ENCODE results near the gene P2RX1. TPM values are rescaled to one million over a fixed set of nuclear protein-coding genes. Genes with fewer than 3 reads are reported as not detected.

P2RX1 gene
- total and polyA plus RNA-seq, 2 donors (not counting 1 experiment from before 2014, with no cell fraction given): 25.7 to 84.7 TPM

DNA sequence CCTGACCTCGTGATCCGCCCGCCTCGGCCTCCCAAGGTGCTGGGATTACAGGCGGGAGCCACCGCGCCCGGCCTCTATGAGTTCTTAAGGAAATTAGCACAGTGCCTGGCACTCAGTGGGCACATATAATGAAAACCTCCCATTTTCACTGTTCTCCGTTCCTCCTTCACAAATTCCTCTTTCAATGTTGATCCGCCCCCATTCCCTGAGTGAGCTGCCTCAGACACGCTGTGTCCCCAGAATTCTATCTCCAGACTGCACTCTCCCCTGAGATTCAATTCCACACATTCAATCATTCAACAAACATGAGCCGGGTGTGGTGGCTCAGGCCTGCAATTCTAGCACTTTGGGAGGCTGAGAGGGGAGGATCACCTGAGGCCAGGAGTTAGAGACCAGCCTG is 7.0 kb downstream of the P2RX1 start:
- Histone ChIP-seq H3K27ac (ENCODE audit: low read length in 2 of 2) (peak overlapping the region in 1 of 2 donors; percentile 64), H3K4me3 (ENCODE audit: control extremely low read depth in 1 of 5, extremely low read depth in 1 of 5, insufficient read depth in 1 of 5, low read depth in 2 of 5, low read length in 4 of 5) (no peak overlapping the region), H3K27me3 (replicated peaks in 1 of 4; ENCODE audit: control extremely low read depth in 1 of 4, control insufficient read depth in 3 of 4, insufficient read depth in 4 of 4, low read length in 3 of 4) (no peaks in the 10 kb centered on the region), H3K36me3 (replicated peaks in 1 of 2; ENCODE audit: control extremely low read depth in 1 of 2, control insufficient read depth in 1 of 2, extremely low read depth in 1 of 2, insufficient read depth in 2 of 2, low read length in 1 of 2) (no peaks in the 10 kb centered on the region), H3K79me2 (ENCODE audit: control insufficient read depth, insufficient read depth, low read length) (peaks cover 62% of the 10 kb centered on the region), H2AFZ (ENCODE audit: insufficient read depth, low read depth, low read length, poor library complexity, severe bottlenecking) (no peak overlapping the region), H3K4me1 (ENCODE audit: control insufficient read depth in 2 of 2, insufficient read depth in 2 of 2, low read length in 2 of 2) (peaks cover 50 to 68% of the 10 kb centered on the region in 2 donors), H3K4me2 (replicated peaks; ENCODE audit: low read depth, low read length, poor library complexity, severe bottlenecking) (no peak overlapping the region), H3K9me3 (ENCODE audit: control extremely low read depth in 1 of 3, control insufficient read depth in 2 of 3, insufficient read depth in 1 of 3, low read length in 2 of 3) (peaks cover 0 to 13% (median 0%) of the 10 kb centered on the region in 3 donors), H3K9ac (ENCODE audit: low read length) (no peak overlapping the region), H4K20me1 (ENCODE audit: control insufficient read depth, insufficient read depth, low read length, poor library complexity, severe bottlenecking) (no peaks in the 10 kb centered on the region)
- intact Hi-C loops (cut with micrococcal nuclease): no loop called here
- Mint-ChIP-seq H3K4me1 (peaks cover 62% of the 10 kb centered on the region), H3K4me3 (no peak overlapping the region), H3K27me3 (no peaks in the 10 kb centered on the region), H3K27ac (peak overlapping the region; percentile 90), H3K9me3 (ENCODE audit: insufficient read depth) (no peaks in the 10 kb centered on the region)
- ChIA-PET POLR2A (no interaction called here), CTCF (no interaction called here)
- 93% methylated on average over 10 of the region's 12 CpGs for WGBS (ENCODE audit: insufficient coverage)
- no peak for TF ChIP-seq EZH2 (IDR thresholded peaks at IDR 0.05; ENCODE audit: borderline replicate concordance, insufficient read depth, low read depth, low read length, poor library complexity, severe bottlenecking)
- TF ChIP-seq, protein P1, sequence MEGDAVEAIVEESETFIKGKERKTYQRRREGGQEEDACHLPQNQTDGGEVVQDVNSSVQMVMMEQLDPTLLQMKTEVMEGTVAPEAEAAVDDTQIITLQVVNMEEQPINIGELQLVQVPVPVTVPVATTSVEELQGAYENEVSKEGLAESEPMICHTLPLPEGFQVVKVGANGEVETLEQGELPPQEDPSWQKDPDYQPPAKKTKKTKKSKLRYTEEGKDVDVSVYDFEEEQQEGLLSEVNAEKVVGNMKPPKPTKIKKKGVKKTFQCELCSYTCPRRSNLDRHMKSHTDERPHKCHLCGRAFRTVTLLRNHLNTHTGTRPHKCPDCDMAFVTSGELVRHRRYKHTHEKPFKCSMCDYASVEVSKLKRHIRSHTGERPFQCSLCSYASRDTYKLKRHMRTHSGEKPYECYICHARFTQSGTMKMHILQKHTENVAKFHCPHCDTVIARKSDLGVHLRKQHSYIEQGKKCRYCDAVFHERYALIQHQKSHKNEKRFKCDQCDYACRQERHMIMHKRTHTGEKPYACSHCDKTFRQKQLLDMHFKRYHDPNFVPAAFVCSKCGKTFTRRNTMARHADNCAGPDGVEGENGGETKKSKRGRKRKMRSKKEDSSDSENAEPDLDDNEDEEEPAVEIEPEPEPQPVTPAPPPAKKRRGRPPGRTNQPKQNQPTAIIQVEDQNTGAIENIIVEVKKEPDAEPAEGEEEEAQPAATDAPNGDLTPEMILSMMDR (IDR thresholded peaks at IDR 0.05): no peak
- no peak for ATAC-seq (ENCODE audit: low read depth)
- DNase-seq: no peak

DNA sequence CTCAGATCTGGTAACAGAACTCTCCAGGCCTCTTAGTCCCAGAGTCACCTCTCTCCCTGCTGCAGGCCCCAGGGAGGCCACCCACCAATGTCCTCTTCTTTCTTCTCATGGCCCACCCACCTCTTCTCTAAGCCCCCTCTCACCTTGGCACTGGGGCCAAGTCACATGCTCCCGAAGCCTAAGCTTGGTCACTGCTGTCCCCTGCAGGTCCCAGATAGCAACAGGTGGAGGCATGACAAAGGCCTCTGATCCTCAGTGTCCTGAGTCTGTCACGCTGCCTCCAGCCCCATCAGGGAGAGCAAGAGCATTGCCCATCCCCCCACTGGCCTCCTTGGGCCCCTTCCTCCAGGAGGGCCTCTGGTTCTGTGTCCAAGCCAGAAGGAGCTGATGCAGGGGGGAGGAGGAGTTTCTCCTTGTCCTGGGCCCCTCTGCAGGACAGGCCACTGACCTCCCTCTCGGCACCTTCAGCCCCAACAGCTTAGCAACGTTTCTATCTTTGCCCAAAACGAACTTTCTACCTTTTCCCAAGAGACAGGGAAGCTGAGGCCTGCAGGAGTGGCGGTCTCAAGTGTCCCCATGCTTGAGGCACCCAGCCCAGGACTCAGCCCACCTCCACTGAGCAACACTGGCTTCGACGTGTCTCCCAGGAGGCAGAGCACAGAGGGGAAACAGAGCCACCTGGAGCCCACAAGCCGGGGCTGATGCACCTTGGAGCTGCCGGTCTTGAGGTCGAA is 8.6 kb downstream of the P2RX1 start:
- ChIA-PET CTCF (interaction anchor here (0.8 to 5.9 kb wide), 6 partner anchors 9 to 172 kb away, joined by 3 to 47 read pairs (median 4); partner anchors contain the start of genes CAMKK1 and P2RX1), POLR2A (interaction anchor here (1.2 kb wide), 1 partner anchor 18 kb away, joined by 4 read pairs; no protein-coding TSS in a partner anchor)
- Histone ChIP-seq H3K4me1 (ENCODE audit: control insufficient read depth in 2 of 2, insufficient read depth in 2 of 2, low read length in 2 of 2) (peaks cover 42 to 56% of the 10 kb centered on the region in 2 donors), H3K79me2 (ENCODE audit: control insufficient read depth, insufficient read depth, low read length) (peaks cover 54% of the 10 kb centered on the region), H3K9ac (ENCODE audit: low read length) (no peak overlapping the region), H3K27me3 (replicated peaks in 1 of 4; ENCODE audit: control extremely low read depth in 1 of 4, control insufficient read depth in 3 of 4, insufficient read depth in 4 of 4, low read length in 3 of 4) (no peaks in the 10 kb centered on the region), H3K4me2 (replicated peaks; ENCODE audit: low read depth, low read length, poor library complexity, severe bottlenecking) (no peak overlapping the region), H2AFZ (ENCODE audit: insufficient read depth, low read depth, low read length, poor library complexity, severe bottlenecking) (no peak overlapping the region), H3K9me3 (ENCODE audit: control extremely low read depth in 1 of 3, control insufficient read depth in 2 of 3, insufficient read depth in 1 of 3, low read length in 2 of 3) (peaks cover 0 to 13% (median 0%) of the 10 kb centered on the region in 3 donors), H3K27ac (ENCODE audit: low read length in 2 of 2) (no peak overlapping the region), H4K20me1 (ENCODE audit: control insufficient read depth, insufficient read depth, low read length, poor library complexity, severe bottlenecking) (no peaks in the 10 kb centered on the region), H3K4me3 (ENCODE audit: control extremely low read depth in 1 of 5, extremely low read depth in 1 of 5, insufficient read depth in 1 of 5, low read depth in 2 of 5, low read length in 4 of 5) (no peak overlapping the region), H3K36me3 (replicated peaks in 1 of 2; ENCODE audit: control extremely low read depth in 1 of 2, control insufficient read depth in 1 of 2, extremely low read depth in 1 of 2, insufficient read depth in 2 of 2, low read length in 1 of 2) (no peaks in the 10 kb centered on the region)
- DNase-seq (no peak), ATAC-seq (ENCODE audit: low read depth) (no peak)
- Mint-ChIP-seq H3K27me3 (no peaks in the 10 kb centered on the region), H3K27ac (peak overlapping the region; percentile 53), H3K4me3 (no peak overlapping the region), H3K4me1 (peaks cover 54% of the 10 kb centered on the region), H3K9me3 (ENCODE audit: insufficient read depth) (no peaks in the 10 kb centered on the region)
- intact Hi-C loops (cut with micrococcal nuclease): loop anchor here (1.0 kb wide), 1 partner anchor 44 kb away; no protein-coding TSS in a partner anchor
- TF ChIP-seq, protein P1 (IDR thresholded peaks at IDR 0.05): no peak
- TF ChIP-seq EZH2 (IDR thresholded peaks at IDR 0.05; ENCODE audit: borderline replicate concordance, insufficient read depth, low read depth, low read length, poor library complexity, severe bottlenecking): no peak
- 91% methylated on average over 10 of the region's 11 CpGs for WGBS (ENCODE audit: insufficient coverage)
